Measurements from ENCODE around the gene RELL1.

Gene RELL1

DNA sequence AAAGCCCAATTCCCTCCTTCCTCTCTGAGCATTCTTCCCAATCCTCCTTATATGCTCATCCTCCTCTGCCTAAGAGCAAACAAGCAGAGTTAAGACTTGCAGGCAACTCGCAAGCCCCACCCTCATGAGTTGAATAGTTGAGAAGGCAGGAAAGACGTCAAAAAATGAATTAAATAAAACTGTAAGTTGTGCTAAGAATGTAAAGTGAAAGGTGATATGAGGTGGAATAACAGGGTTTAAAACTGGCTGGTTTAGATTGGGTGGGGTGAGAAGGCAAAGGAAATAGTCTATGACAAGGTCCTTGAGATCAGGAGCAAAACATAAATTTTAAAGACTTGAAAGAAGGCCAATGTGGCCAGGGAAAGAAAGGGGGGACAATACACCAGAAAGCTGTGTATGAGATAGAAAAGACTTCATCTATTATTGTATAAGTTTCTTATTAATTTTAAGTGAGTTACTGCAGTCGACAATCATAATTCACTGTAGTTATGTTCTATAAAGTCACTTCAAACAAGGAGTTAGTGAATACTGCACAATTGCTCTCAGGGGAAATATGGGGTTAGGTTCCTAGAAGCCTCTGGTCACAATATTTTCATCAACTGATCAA lies 124.9 kb downstream of the RELL1 start:
- no peak for DNase-seq (ENCODE audit: insufficient read length, low spot score)
- FAIRE-seq, result no peak

More for the DNA sequence above, 124.9 kb downstream of the RELL1 start:
- no peak for TF ChIP-seq POLR2A (IDR thresholded peaks at IDR 0.05; ENCODE audit: low read depth, low read length)
